GM23338 (cell line): ENCODE data around the gene CPLX3.

Source experiments
- EZH2 ChIP-seq: fragments of 200-600 bp; sonication (generic); IDR thresholded peaks from one replicate; pipeline ENCODE4 v1.8.0; 2017; ENCODE audit warnings: antibody characterized with exemption, mild to moderate bottlenecking, low read depth; ENCODE audit not compliant: unreplicated experiment
- EZH2phosphoT487 ChIP-seq: fragments of 200-600 bp; sonication (generic); IDR thresholded peaks from one replicate; pipeline ENCODE4 v1.8.1; 2018; ENCODE audit warnings: antibody characterized with exemption; ENCODE audit not compliant: unreplicated experiment
- POLR2AphosphoS5 ChIP-seq: IDR thresholded peaks from 2 replicates; pipeline ENCODE4 v1.6.1; 2016; ENCODE audit warnings: antibody characterized with exemption, low read depth
- STAT1 ChIP-seq: IDR thresholded peaks from one replicate; pipeline ENCODE4 v1.6.1; 2016; ENCODE audit warnings: antibody characterized with exemption; ENCODE audit not compliant: unreplicated experiment
- ZNF114 ChIP-seq: fragments of 250-450 bp; sonication (Bioruptor Pico); IDR thresholded peaks from 2 replicates; pipeline ENCODE4 v1.5.0; 2020; ENCODE audit warnings: mild to moderate bottlenecking, moderate library complexity
- ZNF331 ChIP-seq: fragments of 250-450 bp; sonication (Bioruptor Pico); IDR thresholded peaks from 2 replicates; pipeline ENCODE4 v1.5.0; 2020; ENCODE audit warnings: low read depth, mild to moderate bottlenecking, moderate library complexity
- TF ChIP-seq, protein P1 (sequence below): IDR thresholded peaks from one replicate; pipeline ENCODE4 v1.6.1; 2018; ENCODE audit warnings: antibody characterized with exemption; ENCODE audit not compliant: unreplicated experiment
- TF ChIP-seq, protein P2 (sequence below), 2 experiments: fragments of 200-600 bp in 1 of 2; sonication (generic) in 1 of 2; conservative IDR thresholded peaks; 2 replicates each; pipeline versions ENCODE4 v1.5.1 to v1.6.1; 2016 to 2017; ENCODE audit warnings: antibody characterized with exemption in 2 of 2, low read depth in 2 of 2, mild to moderate bottlenecking in 2 of 2, moderate library complexity in 1 of 2

DNA sequence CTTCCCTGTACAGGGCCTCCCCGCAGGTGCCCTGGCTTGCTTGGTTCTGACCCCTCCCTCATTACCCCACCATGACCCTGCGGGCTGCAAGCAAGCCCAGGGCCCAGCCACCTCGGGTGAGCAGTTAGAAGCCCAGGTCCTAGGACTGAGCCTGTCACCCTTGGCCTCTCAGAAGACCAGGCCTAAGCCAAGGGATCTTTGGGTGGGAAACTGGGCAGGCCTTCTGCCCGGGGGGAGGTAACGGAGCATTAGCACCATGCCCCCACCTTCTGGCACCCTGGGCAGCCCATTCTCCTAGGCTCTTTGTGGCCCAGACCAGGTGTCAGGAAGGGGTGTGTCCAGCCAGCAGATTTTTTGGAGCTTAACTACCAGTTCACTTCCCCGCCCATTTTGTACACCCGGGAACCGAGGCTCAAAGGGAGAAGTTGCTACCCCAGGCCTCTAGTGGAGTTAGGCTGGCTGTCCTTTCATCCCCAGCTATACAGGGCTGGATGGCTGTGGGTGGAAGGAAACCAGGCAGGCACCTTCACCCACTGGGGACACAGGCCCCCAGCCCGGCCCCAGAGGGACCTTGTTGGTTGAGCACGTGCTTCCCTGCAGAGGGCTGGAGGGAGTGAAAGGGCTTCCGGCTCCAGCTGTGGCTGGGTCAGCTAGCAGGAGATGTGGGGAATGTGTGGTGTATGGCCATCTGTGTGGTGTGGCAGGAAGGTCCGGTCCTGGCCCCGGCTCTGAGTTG is 43.2 kb upstream of the CPLX3 start:
- TF ChIP-seq ZNF331 (CRISPR knock-in tag) (no peak), EZH2 (no peak), POLR2AphosphoS5 (no peak), STAT1 (no peak), ZNF114 (CRISPR knock-in tag) (no peak), EZH2phosphoT487 (no peak)
- TF ChIP-seq, protein P1, sequence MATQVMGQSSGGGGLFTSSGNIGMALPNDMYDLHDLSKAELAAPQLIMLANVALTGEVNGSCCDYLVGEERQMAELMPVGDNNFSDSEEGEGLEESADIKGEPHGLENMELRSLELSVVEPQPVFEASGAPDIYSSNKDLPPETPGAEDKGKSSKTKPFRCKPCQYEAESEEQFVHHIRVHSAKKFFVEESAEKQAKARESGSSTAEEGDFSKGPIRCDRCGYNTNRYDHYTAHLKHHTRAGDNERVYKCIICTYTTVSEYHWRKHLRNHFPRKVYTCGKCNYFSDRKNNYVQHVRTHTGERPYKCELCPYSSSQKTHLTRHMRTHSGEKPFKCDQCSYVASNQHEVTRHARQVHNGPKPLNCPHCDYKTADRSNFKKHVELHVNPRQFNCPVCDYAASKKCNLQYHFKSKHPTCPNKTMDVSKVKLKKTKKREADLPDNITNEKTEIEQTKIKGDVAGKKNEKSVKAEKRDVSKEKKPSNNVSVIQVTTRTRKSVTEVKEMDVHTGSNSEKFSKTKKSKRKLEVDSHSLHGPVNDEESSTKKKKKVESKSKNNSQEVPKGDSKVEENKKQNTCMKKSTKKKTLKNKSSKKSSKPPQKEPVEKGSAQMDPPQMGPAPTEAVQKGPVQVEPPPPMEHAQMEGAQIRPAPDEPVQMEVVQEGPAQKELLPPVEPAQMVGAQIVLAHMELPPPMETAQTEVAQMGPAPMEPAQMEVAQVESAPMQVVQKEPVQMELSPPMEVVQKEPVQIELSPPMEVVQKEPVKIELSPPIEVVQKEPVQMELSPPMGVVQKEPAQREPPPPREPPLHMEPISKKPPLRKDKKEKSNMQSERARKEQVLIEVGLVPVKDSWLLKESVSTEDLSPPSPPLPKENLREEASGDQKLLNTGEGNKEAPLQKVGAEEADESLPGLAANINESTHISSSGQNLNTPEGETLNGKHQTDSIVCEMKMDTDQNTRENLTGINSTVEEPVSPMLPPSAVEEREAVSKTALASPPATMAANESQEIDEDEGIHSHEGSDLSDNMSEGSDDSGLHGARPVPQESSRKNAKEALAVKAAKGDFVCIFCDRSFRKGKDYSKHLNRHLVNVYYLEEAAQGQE, result no peak
- TF ChIP-seq, protein P2, sequence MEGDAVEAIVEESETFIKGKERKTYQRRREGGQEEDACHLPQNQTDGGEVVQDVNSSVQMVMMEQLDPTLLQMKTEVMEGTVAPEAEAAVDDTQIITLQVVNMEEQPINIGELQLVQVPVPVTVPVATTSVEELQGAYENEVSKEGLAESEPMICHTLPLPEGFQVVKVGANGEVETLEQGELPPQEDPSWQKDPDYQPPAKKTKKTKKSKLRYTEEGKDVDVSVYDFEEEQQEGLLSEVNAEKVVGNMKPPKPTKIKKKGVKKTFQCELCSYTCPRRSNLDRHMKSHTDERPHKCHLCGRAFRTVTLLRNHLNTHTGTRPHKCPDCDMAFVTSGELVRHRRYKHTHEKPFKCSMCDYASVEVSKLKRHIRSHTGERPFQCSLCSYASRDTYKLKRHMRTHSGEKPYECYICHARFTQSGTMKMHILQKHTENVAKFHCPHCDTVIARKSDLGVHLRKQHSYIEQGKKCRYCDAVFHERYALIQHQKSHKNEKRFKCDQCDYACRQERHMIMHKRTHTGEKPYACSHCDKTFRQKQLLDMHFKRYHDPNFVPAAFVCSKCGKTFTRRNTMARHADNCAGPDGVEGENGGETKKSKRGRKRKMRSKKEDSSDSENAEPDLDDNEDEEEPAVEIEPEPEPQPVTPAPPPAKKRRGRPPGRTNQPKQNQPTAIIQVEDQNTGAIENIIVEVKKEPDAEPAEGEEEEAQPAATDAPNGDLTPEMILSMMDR (conservative IDR thresholded peaks at IDR 0.05; ENCODE audit: low read depth in 2 of 2), result no peak
